Measurements from ENCODE around the gene TMEM87B. TPM values are rescaled to one million over a fixed set of nuclear protein-coding genes. Genes with fewer than 3 reads are reported as not detected.

The TMEM87B gene
- total RNA-seq, 1 donor, result 33.7 TPM

- no peak overlapping the region for H3K4me2 ChIP-seq (ENCODE audit: insufficient read depth, low read length)
- TF ChIP-seq, protein P1, sequence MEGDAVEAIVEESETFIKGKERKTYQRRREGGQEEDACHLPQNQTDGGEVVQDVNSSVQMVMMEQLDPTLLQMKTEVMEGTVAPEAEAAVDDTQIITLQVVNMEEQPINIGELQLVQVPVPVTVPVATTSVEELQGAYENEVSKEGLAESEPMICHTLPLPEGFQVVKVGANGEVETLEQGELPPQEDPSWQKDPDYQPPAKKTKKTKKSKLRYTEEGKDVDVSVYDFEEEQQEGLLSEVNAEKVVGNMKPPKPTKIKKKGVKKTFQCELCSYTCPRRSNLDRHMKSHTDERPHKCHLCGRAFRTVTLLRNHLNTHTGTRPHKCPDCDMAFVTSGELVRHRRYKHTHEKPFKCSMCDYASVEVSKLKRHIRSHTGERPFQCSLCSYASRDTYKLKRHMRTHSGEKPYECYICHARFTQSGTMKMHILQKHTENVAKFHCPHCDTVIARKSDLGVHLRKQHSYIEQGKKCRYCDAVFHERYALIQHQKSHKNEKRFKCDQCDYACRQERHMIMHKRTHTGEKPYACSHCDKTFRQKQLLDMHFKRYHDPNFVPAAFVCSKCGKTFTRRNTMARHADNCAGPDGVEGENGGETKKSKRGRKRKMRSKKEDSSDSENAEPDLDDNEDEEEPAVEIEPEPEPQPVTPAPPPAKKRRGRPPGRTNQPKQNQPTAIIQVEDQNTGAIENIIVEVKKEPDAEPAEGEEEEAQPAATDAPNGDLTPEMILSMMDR (IDR thresholded peaks at IDR 0.05; ENCODE audit: extremely low read depth, low read depth, low read length), result no peak
Measured at GRCh38 chr2:112008910-112009485, 46.1 kb upstream of the TMEM87B start.

DNA sequence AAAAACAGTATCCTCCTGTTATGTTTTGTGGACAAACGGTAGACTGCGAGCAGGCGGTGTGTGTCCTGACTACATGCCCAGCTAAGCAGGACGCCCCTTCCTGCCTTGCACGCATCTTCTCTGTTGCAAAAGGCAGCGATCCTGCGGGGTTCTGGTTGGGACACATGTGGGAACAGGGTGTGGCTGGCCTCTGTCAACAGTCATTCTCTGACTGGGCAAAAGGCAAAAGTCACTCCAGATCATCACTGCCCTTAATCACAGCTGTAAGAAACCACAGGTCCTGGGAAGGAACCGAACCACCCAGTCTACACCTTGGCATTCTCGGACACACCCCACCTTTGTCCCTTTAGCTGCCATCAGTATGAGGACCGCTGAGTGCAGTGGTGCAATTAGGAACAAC lies 44.3 kb upstream of the TMEM87B start:
- Histone ChIP-seq H3K36me3 (ENCODE audit: insufficient read depth, low read length) (no peaks in the 10 kb centered on the region), H3K4me3 (ENCODE audit: insufficient read depth, low read length) (no peak overlapping the region), H2AFZ (ENCODE audit: low read length) (no peak overlapping the region), H4K20me1 (ENCODE audit: insufficient read depth, low read length) (no peaks in the 10 kb centered on the region), H3K4me2 (ENCODE audit: insufficient read depth, low read length) (no peak overlapping the region), H3K27ac (ENCODE audit: low read depth, low read length) (no peak overlapping the region), H3K9me3 (ENCODE audit: low read depth, low read length) (no peaks in the 10 kb centered on the region), H3K79me2 (ENCODE audit: insufficient read depth, low read length) (no peaks in the 10 kb centered on the region), H3K27me3 (ENCODE audit: insufficient read depth, low read length) (peaks cover 16% of the 10 kb centered on the region), H3K4me1 (ENCODE audit: insufficient read depth, low read length) (no peaks in the 10 kb centered on the region)
- peak; percentile 8 for DNase-seq (ENCODE audit: insufficient read length, low spot score, missing footprints)
- TF ChIP-seq, protein P1 (IDR thresholded peaks at IDR 0.05; ENCODE audit: extremely low read depth, low read depth, low read length), result no peak

More at GRCh38 chr2:112008910-112009485, 46.1 kb upstream of the TMEM87B start:
- Histone ChIP-seq H3K4me1 (ENCODE audit: insufficient read depth, low read length) (no peaks in the 10 kb centered on the region), H3K79me2 (ENCODE audit: insufficient read depth, low read length) (no peaks in the 10 kb centered on the region), H3K27ac (ENCODE audit: low read depth, low read length) (no peak overlapping the region), H3K4me3 (ENCODE audit: insufficient read depth, low read length) (no peak overlapping the region), H4K20me1 (ENCODE audit: insufficient read depth, low read length) (no peaks in the 10 kb centered on the region), H3K36me3 (ENCODE audit: insufficient read depth, low read length) (no peaks in the 10 kb centered on the region), H3K27me3 (ENCODE audit: insufficient read depth, low read length) (peaks cover 18% of the 10 kb centered on the region), H2AFZ (ENCODE audit: low read length) (no peak overlapping the region), H3K9me3 (ENCODE audit: low read depth, low read length) (no peaks in the 10 kb centered on the region)
- no peak for DNase-seq (ENCODE audit: insufficient read length, low spot score, missing footprints)

- TF ChIP-seq, protein P1 (IDR thresholded peaks at IDR 0.05; ENCODE audit: extremely low read depth, low read depth, low read length), result no peak
- H3K4me2 ChIP-seq (ENCODE audit: insufficient read depth, low read length), result no peak overlapping the region
- H2AFZ ChIP-seq (ENCODE audit: low read length), result no peak overlapping the region
- no peak overlapping the region for H3K27ac ChIP-seq (ENCODE audit: low read depth, low read length)
- no peaks in the 10 kb centered on the region for H3K79me2 ChIP-seq (ENCODE audit: insufficient read depth, low read length)
- no peak overlapping the region for H3K4me3 ChIP-seq (ENCODE audit: insufficient read depth, low read length)
- no peaks in the 10 kb centered on the region for H3K36me3 ChIP-seq (ENCODE audit: insufficient read depth, low read length)
- H3K4me1 ChIP-seq (ENCODE audit: insufficient read depth, low read length), result no peaks in the 10 kb centered on the region
- DNase-seq (ENCODE audit: insufficient read length, low spot score, missing footprints), result peak; percentile 15
- H3K27me3 ChIP-seq (ENCODE audit: insufficient read depth, low read length), result peaks cover 20% of the 10 kb centered on the region
- H4K20me1 ChIP-seq (ENCODE audit: insufficient read depth, low read length), result no peaks in the 10 kb centered on the region
- H3K9me3 ChIP-seq (ENCODE audit: low read depth, low read length), result no peaks in the 10 kb centered on the region
Measured at GRCh38 chr2:112012556-112012955, 42.5 kb upstream of the TMEM87B start.

GRCh38 chr2:112018846-112019245 lies 36.2 kb upstream of the TMEM87B start:
- Histone ChIP-seq H3K4me3 (ENCODE audit: insufficient read depth, low read length) (no peak overlapping the region), H2AFZ (ENCODE audit: low read length) (no peak overlapping the region), H4K20me1 (ENCODE audit: insufficient read depth, low read length) (no peaks in the 10 kb centered on the region), H3K4me2 (ENCODE audit: insufficient read depth, low read length) (no peak overlapping the region), H3K79me2 (ENCODE audit: insufficient read depth, low read length) (no peaks in the 10 kb centered on the region), H3K9me3 (ENCODE audit: low read depth, low read length) (no peaks in the 10 kb centered on the region), H3K4me1 (ENCODE audit: insufficient read depth, low read length) (no peaks in the 10 kb centered on the region), H3K27me3 (ENCODE audit: insufficient read depth, low read length) (peaks cover 34% of the 10 kb centered on the region), H3K36me3 (ENCODE audit: insufficient read depth, low read length) (no peaks in the 10 kb centered on the region), H3K27ac (ENCODE audit: low read depth, low read length) (no peak overlapping the region)
- no peak for DNase-seq (ENCODE audit: insufficient read length, low spot score, missing footprints)
- TF ChIP-seq, protein P1 (IDR thresholded peaks at IDR 0.05; ENCODE audit: extremely low read depth, low read depth, low read length), result no peak
